RWPE2 (cell line): ENCODE results near the gene TFIP11.
A peak's percentile ranks its signal among the peaks of the same experiment; 100 is the strongest.

Experiments
- ATAC-seq: fragments of 200-7000 bp; cut with Tn5 transposase; 3 replicates; pipeline ENCODE4 v1.9.1; 2021; ENCODE audit warnings: low read depth
- DNase-seq: peaks from one replicate; pipeline ENCODE4 v3.0.0-alpha.2; 2020; ENCODE audit warnings: low spot score
- H3K27ac ChIP-seq: fragments of 450-650 bp; 2 replicates; pipeline ENCODE4 v1.5.1; 2017; ENCODE audit warnings: mild to moderate bottlenecking; ENCODE audit not compliant: poor library complexity, severe bottlenecking
- H3K27me3 ChIP-seq: fragments of 250-450 bp; sonication (Bioruptor Pico); 2 replicates; pipeline ENCODE4 v1.5.1; 2021; ENCODE audit warnings: mild to moderate bottlenecking, moderate library complexity; ENCODE audit not compliant: insufficient read depth, poor library complexity, severe bottlenecking
- H3K36me3 ChIP-seq: fragments of 250-450 bp; sonication (Bioruptor Pico); 2 replicates; pipeline ENCODE4 v1.5.1; 2020; ENCODE audit warnings: low read depth, mild to moderate bottlenecking, moderate library complexity
- H3K4me1 ChIP-seq: fragments of 250-450 bp; sonication (Bioruptor Pico); 2 replicates; pipeline ENCODE4 v1.5.1; 2021; ENCODE audit warnings: mild to moderate bottlenecking, moderate library complexity; ENCODE audit not compliant: insufficient read depth, poor library complexity, severe bottlenecking
- H3K4me3 ChIP-seq: fragments of 250-450 bp; sonication (Bioruptor Pico); 2 replicates; pipeline ENCODE4 v1.5.1; 2021; ENCODE audit warnings: mild to moderate bottlenecking, moderate library complexity; ENCODE audit not compliant: severe bottlenecking
- H3K9me3 ChIP-seq: fragments of 250-450 bp; sonication (Bioruptor Pico); 2 replicates; pipeline ENCODE4 v1.5.1; 2021; ENCODE audit warnings: mild to moderate bottlenecking, moderate library complexity; ENCODE audit not compliant: severe bottlenecking
- CTCF ChIP-seq: fragments of 450-650 bp; IDR thresholded peaks from one replicate; pipeline ENCODE4 v1.5.1; 2017; ENCODE audit warnings: mild to moderate bottlenecking, moderate library complexity; ENCODE audit not compliant: poor library complexity, severe bottlenecking

The TFIP11 gene

DNA sequence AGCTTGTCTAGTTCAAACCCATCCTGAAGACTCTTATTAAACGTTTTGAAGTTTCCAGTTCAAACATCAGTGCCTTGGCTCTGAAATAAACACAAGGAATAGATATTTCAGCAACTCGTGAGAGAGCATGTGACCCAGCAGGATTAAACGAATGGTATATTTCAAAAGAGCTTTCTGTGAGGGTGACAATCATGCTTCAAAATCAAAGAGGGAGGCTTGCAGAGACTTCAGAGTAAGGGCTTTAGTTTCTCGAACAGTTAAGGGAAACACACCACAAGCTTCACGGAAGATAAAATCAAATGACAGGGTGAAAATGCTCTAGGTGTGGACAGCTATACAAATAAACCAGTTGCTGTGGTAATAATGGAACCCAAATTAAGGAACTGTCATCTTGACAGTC is 30.1 kb downstream of the TFIP11 start:
- DNase-seq = no peak
- TF ChIP-seq CTCF = no peak
- H3K9me3 ChIP-seq = no peaks in the 10 kb centered on the region
- peaks cover 32% of the 10 kb centered on the region for H3K36me3 ChIP-seq
- H3K27me3 ChIP-seq = no peaks in the 10 kb centered on the region
- peaks cover 29% of the 10 kb centered on the region for H3K4me1 ChIP-seq
- ATAC-seq = no peak
- H3K4me3 ChIP-seq = no peak overlapping the region
- H3K27ac ChIP-seq = peak overlapping the region; percentile 72

DNA sequence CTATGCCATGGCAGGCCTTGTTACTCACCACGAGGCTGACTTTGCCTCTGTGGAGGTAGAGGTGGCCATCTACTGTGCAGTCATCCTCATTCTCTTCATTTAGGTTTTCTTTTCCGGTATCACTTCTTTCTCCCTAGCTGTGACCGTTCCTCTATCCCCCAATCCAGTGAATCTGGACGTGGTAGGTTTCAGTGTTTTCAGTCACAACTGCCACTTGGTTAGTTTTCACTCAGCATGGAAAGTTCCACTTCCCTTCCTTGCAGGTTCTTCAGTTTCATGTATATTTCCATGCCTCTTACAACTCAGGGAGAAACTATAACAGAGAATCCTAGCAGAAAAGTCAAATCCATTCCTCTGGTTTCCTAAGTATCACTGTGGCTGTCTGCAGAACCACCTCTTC is 30.6 kb downstream of the TFIP11 start:
- H3K27ac ChIP-seq = peak overlapping the region; percentile 72
- TF ChIP-seq CTCF = no peak
- H3K36me3 ChIP-seq = peaks cover 34% of the 10 kb centered on the region
- no peaks in the 10 kb centered on the region for H3K27me3 ChIP-seq
- H3K9me3 ChIP-seq = no peaks in the 10 kb centered on the region
- H3K4me1 ChIP-seq = peaks cover 34% of the 10 kb centered on the region
- H3K4me3 ChIP-seq = no peak overlapping the region
- ATAC-seq = no peak
- no peak for DNase-seq

DNA sequence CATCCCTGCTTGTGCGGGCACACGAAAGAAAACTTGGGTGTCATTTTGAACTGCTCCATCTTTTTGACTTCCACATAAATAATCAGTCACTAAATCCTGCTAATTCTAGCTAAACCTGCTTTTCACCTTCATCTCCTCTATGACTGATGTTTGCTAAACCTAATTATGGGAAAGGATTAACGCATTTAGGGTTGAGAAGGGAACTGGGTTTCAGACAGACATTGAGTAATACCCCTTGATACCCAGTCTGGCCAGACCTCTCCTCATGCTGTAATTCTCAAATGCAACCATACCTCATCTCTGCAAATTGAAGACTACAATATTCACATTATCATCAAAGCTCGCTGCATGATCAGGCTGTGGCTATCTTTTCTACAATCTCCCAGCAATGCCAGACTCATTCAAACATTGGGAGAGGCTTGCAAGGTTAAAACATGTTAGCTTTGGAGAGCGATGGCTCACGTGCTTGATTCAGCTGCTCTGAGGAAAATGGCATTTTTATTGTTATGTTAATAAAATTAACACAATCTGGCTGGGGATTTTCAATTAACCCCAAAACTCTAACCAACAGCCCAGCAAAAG is 31.1 kb downstream of the TFIP11 start:
- no peak for ATAC-seq
- no peak for TF ChIP-seq CTCF
- peaks cover 35% of the 10 kb centered on the region for H3K4me1 ChIP-seq
- H3K4me3 ChIP-seq = no peak overlapping the region
- H3K27ac ChIP-seq = peak overlapping the region; percentile 72
- no peaks in the 10 kb centered on the region for H3K9me3 ChIP-seq
- no peaks in the 10 kb centered on the region for H3K27me3 ChIP-seq
- peaks cover 36% of the 10 kb centered on the region for H3K36me3 ChIP-seq
- no peak for DNase-seq

DNA sequence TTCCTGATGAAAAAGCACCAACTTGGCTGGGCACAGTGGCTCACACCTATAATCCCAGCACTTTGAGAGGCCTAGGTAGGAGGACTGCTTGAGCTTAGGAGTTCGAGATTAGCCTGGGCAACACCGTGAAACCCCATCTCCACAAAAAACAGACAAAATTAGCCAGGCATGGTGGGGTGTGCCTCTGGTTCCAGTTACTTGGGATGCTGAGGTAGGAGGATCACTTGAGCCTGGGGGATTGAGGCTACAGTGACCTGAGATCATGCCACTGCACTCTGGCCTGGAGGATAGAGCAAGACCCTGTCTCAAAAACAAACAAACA is 31.7 kb downstream of the TFIP11 start:
- TF ChIP-seq CTCF = no peak
- H3K27ac ChIP-seq = peak overlapping the region; percentile 72
- ATAC-seq (no peak), DNase-seq (no peak)
- H3K36me3 ChIP-seq = peaks cover 36% of the 10 kb centered on the region
- no peak overlapping the region for H3K4me3 ChIP-seq
- H3K4me1 ChIP-seq = peaks cover 35% of the 10 kb centered on the region
- H3K27me3 ChIP-seq = no peaks in the 10 kb centered on the region
- no peaks in the 10 kb centered on the region for H3K9me3 ChIP-seq

- DNase-seq (no peak), ATAC-seq (peak; percentile 19; the same call in 2 of the 3 replicates)
- H3K36me3 ChIP-seq = peaks cover 38% of the 10 kb centered on the region
- no peaks in the 10 kb centered on the region for H3K27me3 ChIP-seq
- no peak for TF ChIP-seq CTCF
- peak overlapping the region; percentile 11 for H3K4me3 ChIP-seq
- peak overlapping the region; percentile 72 for H3K27ac ChIP-seq
- H3K4me1 ChIP-seq = peaks cover 36% of the 10 kb centered on the region
- no peaks in the 10 kb centered on the region for H3K9me3 ChIP-seq
Measured at GRCh38 chr22:26479792-26480610, 32.3 kb downstream of the TFIP11 start.
